ENCODE data around the gene TAF1C. TPM values are rescaled to one million over a fixed set of nuclear protein-coding genes. Genes with fewer than 3 reads are reported as not detected.

The TAF1C gene
- total and polyA plus RNA-seq, 10 of the 15 experiments (the other 5 are each of a cell fraction or from before 2014, with no cell fraction given) = 0.98 to 40.1 (median 15.4) TPM

- TF ChIP-seq E2F8 (IDR thresholded peaks at IDR 0.05; ENCODE audit: low read depth, partially characterized antibody) (peak; percentile 82), USF2 (IDR thresholded peaks at IDR 0.05; ENCODE audit: borderline replicate concordance, low read depth, low read length) (no peak), CHD1 (IDR thresholded peaks at IDR 0.05; ENCODE audit: low read depth, low read length) (no peak), ATF2 (IDR thresholded peaks at IDR 0.05; ENCODE audit: low read length) (no peak), SIN3A (IDR thresholded peaks at IDR 0.05; ENCODE audit: low read depth, low read length) (0 out of 2 replicates have a peak, but pooled peaks have one; percentile 52), IRF3 (IDR thresholded peaks at IDR 0.05) (peak; percentile 53), ASH2L (IDR thresholded peaks at IDR 0.05; ENCODE audit: borderline replicate concordance, low read depth) (peak; percentile 84; the same call in 1 of the 2 replicates), TAF1 (IDR thresholded peaks at IDR 0.05; ENCODE audit: borderline replicate concordance, low read depth, low read length) (peak; percentile 39; the same call in 1 of the 2 replicates), MEF2B (IDR thresholded peaks at IDR 0.05; ENCODE audit: partially characterized antibody, poor library complexity, severe bottlenecking) (peak; percentile 75), KLF5 (IDR thresholded peaks at IDR 0.05; ENCODE audit: partially characterized antibody) (peak; percentile 80), SMARCA5 (IDR thresholded peaks at IDR 0.05) (peak; percentile 76; the same call in 1 of the 2 replicates), ZNF24 (IDR thresholded peaks at IDR 0.05) (peak; percentile 61; the same call in 1 of the 2 replicates), IKZF1 (conservative IDR thresholded peaks at IDR 0.05) (peak; percentile 68), PML (IDR thresholded peaks at IDR 0.05; ENCODE audit: low read length) (no peak), RB1 (IDR thresholded peaks at IDR 0.05; ENCODE audit: borderline replicate concordance) (peak; percentile 94), BCL11A (IDR thresholded peaks at IDR 0.05; ENCODE audit: low read depth, low read length) (0 out of 2 replicates have a peak, but pooled peaks have one; percentile 20), BACH1 (IDR thresholded peaks at IDR 0.05; ENCODE audit: borderline replicate concordance) (peak; percentile 69; the same call in 1 of the 2 replicates), ZNF217 (IDR thresholded peaks at IDR 0.05) (peak; percentile 96), GATAD2B (conservative IDR thresholded peaks at IDR 0.05; ENCODE audit: low read depth) (peak; percentile 82), HSF1 (IDR thresholded peaks at IDR 0.05; ENCODE audit: low read depth, low read length) (no peak; the same call in 1 of the 2 replicates), CEBPB (IDR thresholded peaks at IDR 0.05; ENCODE audit: borderline replicate concordance in 1 of 2, low read depth in 2 of 2, low read length in 2 of 2) (no peak), ZNF207 (IDR thresholded peaks at IDR 0.05; ENCODE audit: borderline replicate concordance) (peak; percentile 94), SUPT20H (IDR thresholded peaks at IDR 0.05; ENCODE audit: borderline replicate concordance, control insufficient read depth, low read depth, low read length) (no peak)
Measured at GRCh38 chr16:84186685-84187437, at the start of gene TAF1C (continued).
